WTC11 (cell line): ENCODE measurements around the gene TRIM23. TPM values are rescaled to one million over a fixed set of nuclear protein-coding genes. Genes with fewer than 3 reads are reported as not detected.

Source experiments
- ATAC-seq: fragments of 200-7000 bp; cut with Tn5 transposase; 2 replicates; pipeline ENCODE4 v1.10.0; 2021; ENCODE audit warnings: mild to moderate bottlenecking, moderate library complexity
- CTCF ChIA-PET: fragments of 300-600 bp; sonication (Branson Sonifier 250); formaldehyde crosslinking; loops from one replicate; lab custom pipeline; 2021; ENCODE audit warnings: antibody characterized with exemption; lab: Charles Lee
- POLR2A ChIA-PET: fragments of 350-600 bp; sonication (Branson Sonifier 250); formaldehyde crosslinking; loops from one replicate; lab custom pipeline; 2021; ENCODE audit warnings: antibody characterized with exemption; lab: Charles Lee
- DNase-seq: peaks from one replicate; pipeline ENCODE4 v3.0.0; 2021; ENCODE audit warnings: low spot score
- H3K27ac Mint-ChIP-seq: 2 replicates; pipeline ENCODE4 v1.8.0; 2021; ENCODE audit warnings: mixed read lengths
- H3K27me3 Mint-ChIP-seq: 2 replicates; pipeline ENCODE4 v1.8.0; 2021; ENCODE audit warnings: low read depth, mild to moderate bottlenecking, moderate library complexity, mixed read lengths
- H3K36me3 Mint-ChIP-seq: 2 replicates; pipeline ENCODE4 v1.8.0; 2021; ENCODE audit warnings: mixed read lengths
- H3K4me1 Mint-ChIP-seq: 2 replicates; pipeline ENCODE4 v1.8.0; 2022; ENCODE audit warnings: mixed read lengths
- H3K4me3 Mint-ChIP-seq: 2 replicates; pipeline ENCODE4 v1.8.0; 2021; ENCODE audit warnings: mild to moderate bottlenecking, moderate library complexity, mixed read lengths
- H3K9me3 Mint-ChIP-seq: 2 replicates; pipeline ENCODE4 v1.8.0; 2021; ENCODE audit warnings: mixed read lengths
- CREM ChIP-seq: sonication (generic); formaldehyde crosslinking; IDR thresholded peaks from 2 replicates; pipeline ENCODE4 v1.8.1; 2022; ENCODE audit warnings: mild to moderate bottlenecking, missing genetic modification reagents, moderate library complexity
- CTCF ChIP-seq: fragments of 200-600 bp; IDR thresholded peaks from 2 replicates; pipeline ENCODE4 v1.8.0; 2022; ENCODE audit warnings: antibody characterized with exemption
- E2F5 ChIP-seq: sonication (generic); formaldehyde crosslinking; IDR thresholded peaks from 2 replicates; pipeline ENCODE4 v1.8.1; 2022; ENCODE audit warnings: mild to moderate bottlenecking, moderate library complexity, missing genetic modification reagents
- ETV6 ChIP-seq: sonication (generic); formaldehyde crosslinking; IDR thresholded peaks from 2 replicates; pipeline ENCODE4 v1.8.1; 2022; ENCODE audit warnings: mild to moderate bottlenecking, missing genetic modification reagents
- FOXP4 ChIP-seq: sonication (generic); formaldehyde crosslinking; IDR thresholded peaks from 2 replicates; pipeline ENCODE4 v1.8.0; 2022; ENCODE audit warnings: mild to moderate bottlenecking, missing genetic modification reagents
- GRHL2 ChIP-seq: fragments of 250-450 bp; sonication (Bioruptor Pico); IDR thresholded peaks from 2 replicates; pipeline ENCODE4 v1.8.0; 2022; ENCODE audit warnings: mild to moderate bottlenecking, moderate library complexity; ENCODE audit not compliant: insufficient replicate concordance, severe bottlenecking
- KAT7 ChIP-seq: sonication (generic); formaldehyde crosslinking; IDR thresholded peaks from 2 replicates; pipeline ENCODE4 v1.8.1; 2023; ENCODE audit warnings: missing genetic modification reagents, mild to moderate bottlenecking, borderline replicate concordance
- MAX ChIP-seq: sonication (generic); formaldehyde crosslinking; IDR thresholded peaks from 2 replicates; pipeline ENCODE4 v1.8.0; 2022; ENCODE audit warnings: mild to moderate bottlenecking, missing genetic modification reagents
- NR1H2 ChIP-seq: sonication (generic); formaldehyde crosslinking; IDR thresholded peaks from 2 replicates; pipeline ENCODE4 v1.9.0; 2021; ENCODE audit warnings: mild to moderate bottlenecking, moderate library complexity, missing genetic modification reagents
- NR2C2 ChIP-seq: sonication (generic); formaldehyde crosslinking; IDR thresholded peaks from 2 replicates; pipeline ENCODE4 v1.8.0; 2022; ENCODE audit warnings: mild to moderate bottlenecking, missing genetic modification reagents
- OVOL2 ChIP-seq: fragments of 250-450 bp; sonication (Bioruptor Pico); IDR thresholded peaks from 2 replicates; pipeline ENCODE4 v1.9.0; 2021; ENCODE audit warnings: mild to moderate bottlenecking, borderline replicate concordance
- PRRX2 ChIP-seq: fragments of 250-450 bp; sonication (Bioruptor Pico); IDR thresholded peaks from 2 replicates; pipeline ENCODE4 v1.8.0; 2021; ENCODE audit warnings: mild to moderate bottlenecking
- TCF7 ChIP-seq: sonication (generic); formaldehyde crosslinking; IDR thresholded peaks from 2 replicates; pipeline ENCODE4 v1.8.0; 2022; ENCODE audit warnings: mild to moderate bottlenecking, low read depth, missing genetic modification reagents, moderate library complexity
- ZBTB21 ChIP-seq: sonication (generic); formaldehyde crosslinking; IDR thresholded peaks from 2 replicates; pipeline ENCODE4 v1.8.1; 2023; ENCODE audit warnings: mild to moderate bottlenecking, missing genetic modification reagents, borderline replicate concordance
- ZMAT4 ChIP-seq: fragments of 250-450 bp; sonication (Bioruptor Pico); IDR thresholded peaks from 2 replicates; pipeline ENCODE4 v1.9.0; 2021; ENCODE audit warnings: mild to moderate bottlenecking
- ZNF121 ChIP-seq: sonication (generic); formaldehyde crosslinking; IDR thresholded peaks from 2 replicates; pipeline ENCODE4 v1.8.0; 2023; ENCODE audit warnings: missing genetic modification reagents
- ZNF138 ChIP-seq: sonication (generic); formaldehyde crosslinking; conservative IDR thresholded peaks from 2 replicates; pipeline ENCODE4 v1.8.1; 2022; ENCODE audit warnings: mild to moderate bottlenecking, moderate library complexity, missing genetic modification reagents
- ZNF219 ChIP-seq: sonication (generic); formaldehyde crosslinking; IDR thresholded peaks from 2 replicates; pipeline ENCODE4 v1.8.0; 2023; ENCODE audit warnings: missing genetic modification reagents, mild to moderate bottlenecking, borderline replicate concordance
- ZNF263 ChIP-seq: sonication (generic); formaldehyde crosslinking; IDR thresholded peaks from 2 replicates; pipeline ENCODE4 v1.8.1; 2022; ENCODE audit warnings: low read depth, mild to moderate bottlenecking, moderate library complexity, missing genetic modification reagents
- ZNF396 ChIP-seq: fragments of 250-450 bp; sonication (Bioruptor Pico); IDR thresholded peaks from 2 replicates; pipeline ENCODE4 v1.8.0; 2021; ENCODE audit warnings: mild to moderate bottlenecking, moderate library complexity, borderline replicate concordance
- total RNA-seq: library from RNA; stranded (reverse); gene quantifications from 3 replicates; pipeline ENCODE4 v1.2.3, GENCODE V29; 2021
- TF ChIP-seq, protein P1 (sequence below): sonication (generic); formaldehyde crosslinking; IDR thresholded peaks from 2 replicates; pipeline ENCODE4 v1.8.1; 2023; ENCODE audit warnings: mild to moderate bottlenecking, missing genetic modification reagents
- TF ChIP-seq, protein P2 (sequence below): sonication (generic); formaldehyde crosslinking; IDR thresholded peaks from 2 replicates; pipeline ENCODE4 v1.8.0; 2022; ENCODE audit warnings: mild to moderate bottlenecking, missing genetic modification reagents

The TRIM23 gene
- total RNA-seq, 1 experiment from 2014 or later = 11.8 TPM

- POLR2A ChIA-PET = no interaction called here
- DNase-seq = no peak
- CTCF ChIA-PET = no interaction called here
- TF ChIP-seq KAT7 (no peak), ETV6 (CRISPR knock-in tag) (no peak), ZNF219 (CRISPR knock-in tag) (no peak), NR2C2 (CRISPR knock-in tag) (no peak), NR1H2 (CRISPR knock-in tag) (no peak), ZNF138 (CRISPR knock-in tag) (no peak), MAX (CRISPR knock-in tag) (no peak), ZNF121 (CRISPR knock-in tag) (no peak), FOXP4 (CRISPR knock-in tag) (no peak), OVOL2 (CRISPR knock-in tag) (no peak), ZMAT4 (CRISPR knock-in tag) (no peak), CREM (CRISPR knock-in tag) (no peak), ZNF396 (no peak), E2F5 (no peak), PRRX2 (CRISPR knock-in tag) (no peak), ZNF263 (CRISPR knock-in tag) (no peak), GRHL2 (no peak), TCF7 (CRISPR knock-in tag) (no peak)
- TF ChIP-seq, protein P1, sequence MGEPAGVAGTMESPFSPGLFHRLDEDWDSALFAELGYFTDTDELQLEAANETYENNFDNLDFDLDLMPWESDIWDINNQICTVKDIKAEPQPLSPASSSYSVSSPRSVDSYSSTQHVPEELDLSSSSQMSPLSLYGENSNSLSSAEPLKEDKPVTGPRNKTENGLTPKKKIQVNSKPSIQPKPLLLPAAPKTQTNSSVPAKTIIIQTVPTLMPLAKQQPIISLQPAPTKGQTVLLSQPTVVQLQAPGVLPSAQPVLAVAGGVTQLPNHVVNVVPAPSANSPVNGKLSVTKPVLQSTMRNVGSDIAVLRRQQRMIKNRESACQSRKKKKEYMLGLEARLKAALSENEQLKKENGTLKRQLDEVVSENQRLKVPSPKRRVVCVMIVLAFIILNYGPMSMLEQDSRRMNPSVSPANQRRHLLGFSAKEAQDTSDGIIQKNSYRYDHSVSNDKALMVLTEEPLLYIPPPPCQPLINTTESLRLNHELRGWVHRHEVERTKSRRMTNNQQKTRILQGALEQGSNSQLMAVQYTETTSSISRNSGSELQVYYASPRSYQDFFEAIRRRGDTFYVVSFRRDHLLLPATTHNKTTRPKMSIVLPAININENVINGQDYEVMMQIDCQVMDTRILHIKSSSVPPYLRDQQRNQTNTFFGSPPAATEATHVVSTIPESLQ (CRISPR knock-in tag) = no peak
- TF ChIP-seq, protein P2, sequence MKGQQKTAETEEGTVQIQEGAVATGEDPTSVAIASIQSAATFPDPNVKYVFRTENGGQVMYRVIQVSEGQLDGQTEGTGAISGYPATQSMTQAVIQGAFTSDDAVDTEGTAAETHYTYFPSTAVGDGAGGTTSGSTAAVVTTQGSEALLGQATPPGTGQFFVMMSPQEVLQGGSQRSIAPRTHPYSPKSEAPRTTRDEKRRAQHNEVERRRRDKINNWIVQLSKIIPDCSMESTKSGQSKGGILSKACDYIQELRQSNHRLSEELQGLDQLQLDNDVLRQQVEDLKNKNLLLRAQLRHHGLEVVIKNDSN = no peak
- no peaks in the 10 kb centered on the region for H3K27me3 Mint-ChIP-seq
- H3K36me3 Mint-ChIP-seq = no peaks in the 10 kb centered on the region
- no peaks in the 10 kb centered on the region for H3K9me3 Mint-ChIP-seq
- H3K4me3 Mint-ChIP-seq = no peak overlapping the region
- no peak overlapping the region for H3K27ac Mint-ChIP-seq
- no peaks in the 10 kb centered on the region for H3K4me1 Mint-ChIP-seq
- no peak for ATAC-seq
These were observed 44.6 kb upstream of the TRIM23 start for GRCh38 chr5:65668696-65669095.

- Mint-ChIP-seq H3K27me3 (no peaks in the 10 kb centered on the region), H3K4me1 (no peaks in the 10 kb centered on the region), H3K36me3 (no peaks in the 10 kb centered on the region), H3K27ac (no peak overlapping the region; the same call in 1 of the 2 replicates), H3K4me3 (no peak overlapping the region), H3K9me3 (no peaks in the 10 kb centered on the region)
- ChIA-PET CTCF (interaction anchor here (0.7 to 0.8 kb wide), 2 partner anchors 11 to 18 kb away, joined by 4 read pairs; no protein-coding TSS in a partner anchor), POLR2A (no interaction called here)
- ATAC-seq (peak; percentile 94), DNase-seq (no peak)
- TF ChIP-seq CTCF (peak; percentile 22; the same call in 1 of the 2 replicates), ZBTB21 (CRISPR knock-in tag) (no peak)
These were observed 39.8 kb upstream of the TRIM23 start for GRCh38 chr5:65663804-65664521.
